ENCODE results near the gene DYRK2.

GRCh38 chr12:67694306-67694900, 45.9 kb downstream of the DYRK2 start:
- no peak for TF ChIP-seq CTCF (IDR thresholded peaks at IDR 0.05 in 4 of 5, conservative IDR thresholded peaks at IDR 0.05 in 1 of 5)
- no peak for TF ChIP-seq POLR2A (IDR thresholded peaks at IDR 0.05)

All from gastrocnemius medialis (tissue), 4 donors.